Sigmoid colon (tissue), 7 donors: Measurements from ENCODE around the gene SLC9B2. TPM values are rescaled to one million over a fixed set of nuclear protein-coding genes. Genes with fewer than 3 reads are reported as not detected.
A peak's percentile ranks its signal among the peaks of the same experiment; 100 is the strongest.

Experiments
- DNase-seq: peaks from one replicate; pipeline ENCODE4 v3.0.0-alpha.2; 2019
- H3K27ac ChIP-seq, 4 donors: fragments of 200-600 bp; sonication (generic); one replicate each; pipeline ENCODE4 v1.5.1; 2016 to 2019; ENCODE audit warnings: mild to moderate bottlenecking in 1 of 4
- H3K27me3 ChIP-seq, 3 donors: fragments of 200-600 bp; sonication (generic); one replicate each; pipeline ENCODE4 v1.5.1; 2019; ENCODE audit warnings: mild to moderate bottlenecking in 1 of 3
- H3K36me3 ChIP-seq, 4 donors: fragments of 200-600 bp; sonication (generic); one replicate each; pipeline ENCODE4 v1.5.1; 2016 to 2019
- H3K4me1 ChIP-seq, 4 donors: fragments of 200-600 bp; sonication (generic); one replicate each; pipeline ENCODE4 v1.5.1; 2017 to 2019
- H3K4me3 ChIP-seq, 4 donors: fragments of 200-600 bp; sonication (generic); one replicate each; pipeline ENCODE4 v1.5.1; 2017 to 2019; ENCODE audit warnings: mild to moderate bottlenecking in 2 of 4, moderate library complexity in 1 of 4
- H3K9me3 ChIP-seq, 4 donors: fragments of 200-600 bp in 3 of 4; sonication (generic) in 3 of 4; one replicate each; pipeline versions ENCODE4 v1.5.1 to v1.6.1; 2013 to 2019
- CTCF ChIP-seq, 4 experiments: fragments of 450-650 bp in 3 of 4; fragments of 200-600 bp in 1 of 4; IDR thresholded peaks; one replicate each; pipeline ENCODE4 v1.5.1; 2016 to 2019; ENCODE audit warnings: antibody characterized with exemption in 4 of 4, mild to moderate bottlenecking in 3 of 4, moderate library complexity in 2 of 4
- EP300 ChIP-seq, 4 donors: sonication (generic); formaldehyde crosslinking; IDR thresholded peaks; one replicate each; pipeline ENCODE4 v1.6.1; 2017; ENCODE audit warnings: antibody characterized with exemption in 4 of 4
- POLR2A ChIP-seq, 2 donors: fragments of 450-650 bp; IDR thresholded peaks; one replicate each; pipeline ENCODE4 v1.6.1; 2016; ENCODE audit warnings: antibody characterized with exemption in 2 of 2, mild to moderate bottlenecking in 2 of 2, moderate library complexity in 2 of 2
- POLR2AphosphoS5 ChIP-seq, 4 donors: sonication (generic); formaldehyde crosslinking; IDR thresholded peaks; one replicate each; pipeline ENCODE4 v1.6.1; 2017; ENCODE audit warnings: antibody characterized with exemption in 4 of 4
- WGBS, 2 donors: extraction: QIAGEN DNeasy Blood & Tissue Kit; methylation state at CpG; one replicate each; pipeline ENCODE4 v1.1.7; 2013; 5-methylcytosine and 5-hydroxymethylcytosine counted together
- intact Hi-C: fragments of 100-400 bp; cut with DNase I; formaldehyde crosslinking; loops from one replicate; pipeline ENCODE4 v1.15.1; 2023
- polyA plus RNA-seq, 3 donors: library from polyadenylated mRNA; stranded (reverse); fragments of 200-250 nt; gene quantifications; one replicate each; pipeline ENCODE4 v1.2.3, GENCODE V29; 2013
- total RNA-seq, 4 donors: library from RNA; depleted of rRNA; stranded (reverse); fragments of >200 nt; gene quantifications; one replicate each; pipeline ENCODE4 v1.1.0, GENCODE V29; 2016
- donor health status: healthy with polysubstance abuse.
- donor health status: Bipolar disorder and iron deficiency.
- donor health status: healthy.

The SLC9B2 gene
- total and polyA plus RNA-seq, 7 donors, result 1.4 to 40.9 (median 10.3) TPM

- H3K27ac ChIP-seq, result peak overlapping the region; percentile 84 to 89 (median 89)
- H3K9me3 ChIP-seq, result no peaks in the 10 kb centered on the region
- H3K27me3 ChIP-seq, result no peaks in the 10 kb centered on the region
- WGBS, 2 donors, result 38 to 51% methylated on average over 8 of the region's 8 CpGs
- peaks cover 0 to 13% (median 9%) of the 10 kb centered on the region in 4 donors for H3K4me1 ChIP-seq
- peak overlapping the region; percentile 30 to 52 (median 48) for H3K4me3 ChIP-seq
- TF ChIP-seq EP300 (IDR thresholded peaks at IDR 0.05) (no peak), POLR2A (IDR thresholded peaks at IDR 0.05) (no peak), POLR2AphosphoS5 (IDR thresholded peaks at IDR 0.05) (no peak), CTCF (IDR thresholded peaks at IDR 0.05) (no peak)
- intact Hi-C loops, result loop anchor here (2.0 to 5.0 kb wide), 5 partner anchors 79 to 586 kb away; partner anchors contain the start of genes BDH2, CISD2, NFKB1 and UBE2D3
- no peaks in the 10 kb centered on the region for H3K36me3 ChIP-seq
- DNase-seq, result peak; percentile 74
These were observed 57.9 kb downstream of the SLC9B2 start for GRCh38 chr4:103018391-103019307.

DNA sequence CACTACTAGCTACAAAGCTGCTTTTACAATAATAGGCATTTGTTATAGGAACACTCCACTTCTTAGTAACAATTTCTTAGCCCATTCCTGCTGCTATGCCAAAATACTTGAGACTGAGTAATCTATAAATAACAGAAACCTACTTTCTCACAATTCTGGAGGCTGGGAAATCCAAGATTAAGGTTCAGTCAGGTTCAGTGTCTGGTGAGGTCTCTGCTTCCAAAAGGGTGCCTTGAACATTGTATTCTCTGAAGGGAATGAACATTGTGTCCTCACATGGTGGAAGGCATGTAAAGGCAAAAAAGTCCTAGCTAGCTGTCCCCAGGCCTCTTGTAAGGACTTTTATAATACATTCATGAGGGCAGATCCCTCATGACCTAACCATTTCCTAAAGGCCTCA, 64.0 kb downstream of the SLC9B2 start:
- Histone ChIP-seq H3K4me3 (no peak overlapping the region), H3K27me3 (no peaks in the 10 kb centered on the region), H3K36me3 (no peaks in the 10 kb centered on the region), H3K9me3 (no peaks in the 10 kb centered on the region), H3K4me1 (peaks cover 0 to 24% (median 19%) of the 10 kb centered on the region in 4 donors), H3K27ac (peak overlapping the region; percentile 56 to 76 (median 72))
- no peak for DNase-seq
- intact Hi-C loops, result no loop called here
- TF ChIP-seq POLR2AphosphoS5 (IDR thresholded peaks at IDR 0.05) (peak; percentile 13 to 51 (median 40)), EP300 (IDR thresholded peaks at IDR 0.05) (peak in 3 of 4 donors; percentile 48 to 93 (median 53)), POLR2A (IDR thresholded peaks at IDR 0.05) (no peak)

DNA sequence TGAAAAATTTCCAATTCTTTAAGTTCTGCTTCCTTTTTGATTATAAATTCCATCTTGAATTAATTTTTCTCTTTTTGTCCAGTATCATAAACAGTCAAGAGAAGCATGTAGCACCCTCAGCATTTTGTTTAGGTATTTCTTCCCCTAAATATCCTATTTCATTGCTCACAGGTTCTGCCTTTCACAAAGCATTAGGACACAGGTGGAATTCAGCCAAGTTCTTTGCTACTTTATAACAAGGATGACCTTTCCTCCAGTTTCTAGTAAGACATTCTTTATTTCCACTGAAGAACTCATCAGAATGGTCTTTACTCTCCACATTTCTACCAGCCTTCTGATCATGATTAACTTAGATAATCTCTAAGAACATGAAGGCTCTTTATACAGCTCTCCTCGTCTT, 64.5 kb downstream of the SLC9B2 start:
- no peak overlapping the region for H3K4me3 ChIP-seq
- TF ChIP-seq CTCF (IDR thresholded peaks at IDR 0.05), result no peak
- TF ChIP-seq POLR2AphosphoS5 (IDR thresholded peaks at IDR 0.05), result no peak
- TF ChIP-seq POLR2A (IDR thresholded peaks at IDR 0.05), result no peak
- TF ChIP-seq EP300 (IDR thresholded peaks at IDR 0.05), result no peak
- H3K4me1 ChIP-seq, result peaks cover 0 to 24% (median 19%) of the 10 kb centered on the region in 4 donors
- WGBS, 2 donors, result 33 to 71% methylated on average over 1 of the region's 1 CpG
- no peaks in the 10 kb centered on the region for H3K9me3 ChIP-seq
- H3K27me3 ChIP-seq, result no peaks in the 10 kb centered on the region
- H3K36me3 ChIP-seq, result no peaks in the 10 kb centered on the region
- intact Hi-C loops, result no loop called here
- no peak for DNase-seq
- H3K27ac ChIP-seq, result peak overlapping the region; percentile 56 to 76 (median 72)

DNA sequence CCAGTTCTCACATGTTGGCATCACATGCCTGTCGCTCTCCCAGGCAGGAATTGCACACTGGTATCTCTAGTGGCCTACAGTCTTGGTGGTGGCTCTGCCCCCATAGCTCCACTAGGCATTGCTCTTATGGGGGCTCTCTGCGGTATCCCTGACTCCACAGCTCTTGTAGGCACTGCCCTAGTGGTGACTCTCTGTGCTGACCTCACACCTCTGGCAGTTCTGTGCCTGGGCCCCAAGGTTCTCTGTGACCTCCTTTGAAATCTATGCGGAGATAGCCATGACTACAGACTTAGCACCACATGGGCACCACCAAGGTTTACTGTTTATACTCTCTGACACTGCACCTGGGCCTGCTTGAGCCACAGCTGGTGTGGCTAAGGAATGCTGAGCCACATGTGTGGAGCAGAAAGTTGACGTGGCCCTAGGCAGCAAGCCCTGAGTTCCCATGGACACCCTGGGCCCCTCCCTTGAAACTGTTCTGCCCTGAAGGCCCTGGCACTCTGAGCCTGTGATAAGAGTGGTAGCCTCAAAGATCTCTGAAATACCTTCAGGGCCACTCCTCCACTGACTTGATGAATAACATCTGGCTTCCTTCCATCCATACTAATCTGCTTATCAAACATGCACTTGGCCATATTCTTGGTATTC, 65.1 kb downstream of the SLC9B2 start:
- H3K4me1 ChIP-seq, result peaks cover 0 to 24% (median 19%) of the 10 kb centered on the region in 4 donors
- no peaks in the 10 kb centered on the region for H3K9me3 ChIP-seq
- TF ChIP-seq EP300 (IDR thresholded peaks at IDR 0.05) (no peak), CTCF (IDR thresholded peaks at IDR 0.05) (no peak), POLR2A (IDR thresholded peaks at IDR 0.05) (no peak), POLR2AphosphoS5 (IDR thresholded peaks at IDR 0.05) (no peak)
- H3K4me3 ChIP-seq, result no peak overlapping the region
- H3K27ac ChIP-seq, result peak overlapping the region; percentile 56 to 76 (median 72)
- no peaks in the 10 kb centered on the region for H3K36me3 ChIP-seq
- H3K27me3 ChIP-seq, result no peaks in the 10 kb centered on the region
- no peak for DNase-seq
- WGBS, 2 donors, result 73 to 86% methylated on average over 4 of the region's 4 CpGs
- intact Hi-C loops, result loop anchor here (2.0 kb wide), 1 partner anchor 391 kb away; no protein-coding TSS in a partner anchor

DNA sequence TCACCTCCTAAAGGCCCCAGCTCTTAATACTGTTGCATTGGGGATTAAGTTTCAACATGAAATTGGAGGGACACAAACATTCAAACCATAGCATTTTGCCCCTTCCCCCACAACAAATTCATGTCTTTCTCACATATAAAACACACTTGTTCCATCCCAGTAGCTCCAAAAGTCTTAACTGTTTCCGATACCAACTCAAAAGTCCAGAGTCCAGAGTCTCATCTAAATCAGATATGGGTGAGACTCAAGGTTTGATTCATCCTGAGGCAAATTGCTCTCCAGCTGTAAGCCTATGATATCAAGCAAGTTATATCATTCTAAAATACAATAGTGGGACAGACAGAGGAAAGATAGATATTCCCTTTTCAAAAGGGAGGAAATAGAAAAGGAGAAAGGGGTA, 65.8 kb downstream of the SLC9B2 start:
- TF ChIP-seq EP300 (IDR thresholded peaks at IDR 0.05), result no peak
- TF ChIP-seq CTCF (IDR thresholded peaks at IDR 0.05), result no peak
- no peak for TF ChIP-seq POLR2A (IDR thresholded peaks at IDR 0.05)
- no peak for TF ChIP-seq POLR2AphosphoS5 (IDR thresholded peaks at IDR 0.05)
- Histone ChIP-seq H3K4me1 (peaks cover 0 to 24% (median 19%) of the 10 kb centered on the region in 4 donors), H3K27ac (peak overlapping the region in 3 of 4 donors; percentile 71 to 76 (median 74)), H3K36me3 (no peaks in the 10 kb centered on the region), H3K4me3 (no peak overlapping the region), H3K27me3 (no peaks in the 10 kb centered on the region), H3K9me3 (no peaks in the 10 kb centered on the region)
- DNase-seq, result no peak
- 27 to 85% methylated on average over 1 of the region's 1 CpG for WGBS, 2 donors
- intact Hi-C loops, result loop anchor here (2.0 kb wide), 1 partner anchor 390 kb away; no protein-coding TSS in a partner anchor
